Neural progenitor cell (in vitro differentiated cells): ENCODE results near the gene KCNA5. TPM values are rescaled to one million over a fixed set of nuclear protein-coding genes. Genes with fewer than 3 reads are reported as not detected.

ENCODE experiments used
- DNase-seq: peaks from one replicate; pipeline ENCODE4 v3.0.0-alpha.2; 2016; ENCODE audit warnings: low spot score
- H2AFZ ChIP-seq: fragments of 200-600 bp; sonication (generic); replicated peaks from 2 replicates; pipeline ENCODE4 v1.6.1; 2016; ENCODE audit warnings: antibody characterized with exemption
- H3F3A ChIP-seq: fragments of 200-600 bp; sonication (generic); 2 replicates; pipeline ENCODE4 v1.6.1; 2016; ENCODE audit warnings: antibody characterized with exemption, low read depth
- H3K27ac ChIP-seq: fragments of 200-600 bp; sonication (generic); 2 replicates; pipeline ENCODE4 v1.5.1; 2016; ENCODE audit warnings: mild to moderate bottlenecking
- H3K27me3 ChIP-seq: fragments of 200-600 bp; sonication (generic); 2 replicates; pipeline ENCODE4 v1.6.1; 2016; ENCODE audit warnings: mild to moderate bottlenecking, moderate library complexity
- H3K36me3 ChIP-seq: fragments of 200-600 bp; sonication (generic); 2 replicates; pipeline ENCODE4 v1.5.1; 2016
- H3K4me1 ChIP-seq: fragments of 200-600 bp; sonication (generic); 2 replicates; pipeline ENCODE4 v1.6.1; 2016; ENCODE audit warnings: mixed run types
- H3K4me2 ChIP-seq: fragments of 200-600 bp; sonication (generic); 2 replicates; pipeline ENCODE4 v1.6.1; 2016
- H3K4me3 ChIP-seq: fragments of 200-600 bp; sonication (generic); 2 replicates; pipeline ENCODE4 v1.5.1; 2016
- H3K79me2 ChIP-seq: fragments of 200-600 bp; sonication (generic); 2 replicates; pipeline ENCODE4 v1.6.1; 2016; ENCODE audit warnings: low read depth
- H3K9ac ChIP-seq: fragments of 200-600 bp; sonication (generic); 2 replicates; pipeline ENCODE4 v1.6.1; 2016
- H3K9me3 ChIP-seq: fragments of 200-600 bp; sonication (generic); 2 replicates; pipeline ENCODE4 v1.5.1; 2016; ENCODE audit warnings: low read depth
- H4K20me1 ChIP-seq: fragments of 200-600 bp; sonication (generic); 2 replicates; pipeline ENCODE4 v1.6.1; 2016; ENCODE audit warnings: low read depth
- H3K27ac Mint-ChIP-seq: 3 replicates; pipeline ENCODE4 v1.8.0; 2021; ENCODE audit warnings: mixed read lengths
- H3K27me3 Mint-ChIP-seq: 2 replicates; pipeline ENCODE4 v1.8.0; 2022; ENCODE audit warnings: low read depth, mild to moderate bottlenecking, inconsistent platforms, moderate library complexity, mixed read lengths; ENCODE audit not compliant: insufficient read depth
- H3K36me3 Mint-ChIP-seq: 3 replicates; pipeline ENCODE4 v1.8.0; 2021; ENCODE audit warnings: mixed read lengths
- H3K4me1 Mint-ChIP-seq: 3 replicates; pipeline ENCODE4 v1.8.0; 2021; ENCODE audit warnings: mixed read lengths
- H3K4me3 Mint-ChIP-seq: 3 replicates; pipeline ENCODE4 v1.8.0; 2021; ENCODE audit warnings: mild to moderate bottlenecking, moderate library complexity, mixed read lengths
- H3K9me3 Mint-ChIP-seq: 3 replicates; pipeline ENCODE4 v1.8.0; 2020; ENCODE audit warnings: mixed read lengths
- CTCF ChIP-seq: fragments of 200-600 bp; sonication (generic); IDR thresholded peaks from 2 replicates; pipeline ENCODE4 v1.5.1; 2017; ENCODE audit warnings: antibody characterized with exemption, mild to moderate bottlenecking
- EZH2 ChIP-seq: fragments of 200-600 bp; sonication (generic); IDR thresholded peaks from 2 replicates; pipeline ENCODE4 v1.6.1; 2017; ENCODE audit warnings: antibody characterized with exemption, mild to moderate bottlenecking, moderate library complexity
- EZH2phosphoT487 ChIP-seq: fragments of 200-600 bp; sonication (generic); IDR thresholded peaks from 2 replicates; pipeline ENCODE4 v1.6.1; 2017; ENCODE audit warnings: antibody characterized with exemption
- total RNA-seq: library from RNA; depleted of rRNA; stranded (reverse); fragments of >200 nt; gene quantifications from 2 replicates; pipeline ENCODE4 v1.2.3, GENCODE V29; 2015; ENCODE audit warnings: low replicate concordance

The KCNA5 gene
- total RNA-seq, 1 donor from 2014 or later: 0.19 TPM

GRCh38 chr12:5071496-5071895, 27.8 kb downstream of the KCNA5 start:
- no peaks in the 10 kb centered on the region for H3K27me3 ChIP-seq
- no peak for DNase-seq
- no peak overlapping the region for H3K9ac ChIP-seq

GRCh38 chr12:5072311-5072710, 28.6 kb downstream of the KCNA5 start:
- Histone ChIP-seq H3K4me2 (no peak overlapping the region), H4K20me1 (no peaks in the 10 kb centered on the region), H3K9ac (no peak overlapping the region), H3K36me3 (no peaks in the 10 kb centered on the region), H3K27me3 (no peaks in the 10 kb centered on the region), H3F3A (no peaks in the 10 kb centered on the region), H3K27ac (no peak overlapping the region), H2AFZ (peak overlapping the region; percentile 8), H3K4me3 (no peak overlapping the region), H3K4me1 (peaks cover 36% of the 10 kb centered on the region), H3K9me3 (no peaks in the 10 kb centered on the region), H3K79me2 (no peaks in the 10 kb centered on the region)
- no peak for DNase-seq
- no peaks in the 10 kb centered on the region for H3K36me3 Mint-ChIP-seq
- H3K9me3 Mint-ChIP-seq: no peaks in the 10 kb centered on the region
- peak overlapping the region; percentile 17 for H3K27ac Mint-ChIP-seq
- no peak overlapping the region for H3K4me3 Mint-ChIP-seq
- H3K4me1 Mint-ChIP-seq: peaks cover 22% of the 10 kb centered on the region
- peaks cover 10% of the 10 kb centered on the region for H3K27me3 Mint-ChIP-seq
- TF ChIP-seq EZH2phosphoT487: no peak
- TF ChIP-seq EZH2: no peak
- TF ChIP-seq CTCF: no peak

More at GRCh38 chr12:5071496-5071895, 27.8 kb downstream of the KCNA5 start:
- Mint-ChIP-seq H3K9me3 (no peaks in the 10 kb centered on the region), H3K36me3 (no peaks in the 10 kb centered on the region), H3K4me3 (no peak overlapping the region), H3K27me3 (peaks cover 10% of the 10 kb centered on the region), H3K4me1 (peaks cover 22% of the 10 kb centered on the region), H3K27ac (no peak overlapping the region)
- TF ChIP-seq CTCF (peak; percentile 25), EZH2 (no peak), EZH2phosphoT487 (no peak)
- Histone ChIP-seq H3K4me1 (peaks cover 36% of the 10 kb centered on the region), H3K4me2 (peak overlapping the region; percentile 34), H2AFZ (peak overlapping the region; percentile 53), H3K4me3 (no peak overlapping the region), H3K27ac (no peak overlapping the region), H3K36me3 (no peaks in the 10 kb centered on the region), H3K79me2 (no peaks in the 10 kb centered on the region), H3K9me3 (no peaks in the 10 kb centered on the region), H3F3A (no peaks in the 10 kb centered on the region), H4K20me1 (no peaks in the 10 kb centered on the region)

GRCh38 chr12:5073054-5073453, 29.4 kb downstream of the KCNA5 start:
- no peaks in the 10 kb centered on the region for H3K79me2 ChIP-seq
- H3K4me1 Mint-ChIP-seq: peaks cover 24% of the 10 kb centered on the region
- H3K27ac ChIP-seq: no peak overlapping the region
- no peaks in the 10 kb centered on the region for H3F3A ChIP-seq
- DNase-seq: no peak
- no peaks in the 10 kb centered on the region for H4K20me1 ChIP-seq
- no peaks in the 10 kb centered on the region for H3K9me3 ChIP-seq
- H3K27me3 Mint-ChIP-seq: peaks cover 10% of the 10 kb centered on the region
- no peaks in the 10 kb centered on the region for H3K27me3 ChIP-seq
- H3K36me3 ChIP-seq: no peaks in the 10 kb centered on the region
- no peak for TF ChIP-seq EZH2phosphoT487
- TF ChIP-seq EZH2: no peak
- no peak for TF ChIP-seq CTCF
- H3K9me3 Mint-ChIP-seq: no peaks in the 10 kb centered on the region
- H3K4me1 ChIP-seq: peaks cover 36% of the 10 kb centered on the region
- no peak overlapping the region for H2AFZ ChIP-seq
- H3K27ac Mint-ChIP-seq: no peak overlapping the region
- H3K36me3 Mint-ChIP-seq: no peaks in the 10 kb centered on the region
- no peak overlapping the region for H3K4me3 Mint-ChIP-seq
- no peak overlapping the region for H3K4me2 ChIP-seq
- no peak overlapping the region for H3K9ac ChIP-seq
- H3K4me3 ChIP-seq: no peak overlapping the region
